GM19023 (cell line): ENCODE data around the gene KCNT1.

Source experiments
- ATAC-seq: cut with Tn5 transposase; IDR thresholded peaks from one replicate; pipeline ENCODE4 v1.9.1; 2021; ENCODE audit warnings: mild to moderate bottlenecking, moderate library complexity; ENCODE audit not compliant: unreplicated experiment

Gene KCNT1

GRCh38 chr9:135815830-135816650 is 114.1 kb downstream of the KCNT1 start:
- no peak for ATAC-seq

GRCh38 chr9:135816651-135816970 is 114.6 kb downstream of the KCNT1 start:
- ATAC-seq, result no peak

- ATAC-seq, result no peak
These were observed 116.1 kb downstream of the KCNT1 start for GRCh38 chr9:135817951-135818717.

- no peak for ATAC-seq
These were observed 116.9 kb downstream of the KCNT1 start for GRCh38 chr9:135818718-135819475.

- ATAC-seq, result no peak
These were observed 117.9 kb downstream of the KCNT1 start for GRCh38 chr9:135819905-135820304.

GRCh38 chr9:135820661-135821060 is 118.7 kb downstream of the KCNT1 start:
- no peak for ATAC-seq

GRCh38 chr9:135821116-135821515 is 119.1 kb downstream of the KCNT1 start:
- no peak for ATAC-seq

GRCh38 chr9:135821733-135822373 is 119.9 kb downstream of the KCNT1 start:
- ATAC-seq, result no peak

GRCh38 chr9:135822374-135822755 is 120.4 kb downstream of the KCNT1 start:
- no peak for ATAC-seq

GRCh38 chr9:135823036-135823435 is 121.1 kb downstream of the KCNT1 start:
- ATAC-seq, result no peak

- ATAC-seq, result no peak
These were observed 123.6 kb downstream of the KCNT1 start for GRCh38 chr9:135825435-135826187.

GRCh38 chr9:135826188-135826545 is 124.2 kb downstream of the KCNT1 start:
- ATAC-seq, result no peak

- ATAC-seq, result no peak
These were observed 125.3 kb downstream of the KCNT1 start for GRCh38 chr9:135827301-135827700.

- ATAC-seq, result no peak
These were observed 126.0 kb downstream of the KCNT1 start for GRCh38 chr9:135827866-135828580.

GRCh38 chr9:135828656-135829055 is 126.7 kb downstream of the KCNT1 start:
- ATAC-seq, result no peak

GRCh38 chr9:135830496-135830895 is 128.5 kb downstream of the KCNT1 start:
- no peak for ATAC-seq

GRCh38 chr9:135833864-135834263 is 131.9 kb downstream of the KCNT1 start:
- ATAC-seq, result no peak

- ATAC-seq, result no peak
These were observed 133.1 kb downstream of the KCNT1 start for GRCh38 chr9:135835131-135835530.

- no peak for ATAC-seq
These were observed 137.5 kb downstream of the KCNT1 start for GRCh38 chr9:135839516-135839915.

- no peak for ATAC-seq
These were observed 138.1 kb downstream of the KCNT1 start for GRCh38 chr9:135840107-135840506.
